NCI-H524 treated with DMSO at 0.1 percent for 48 hours (cell line): ENCODE measurements around the gene VDR.
"Not testable (repeated sequence)": the region's sequence is repeated elsewhere in the genome, so short reads cannot be mapped to it uniquely, and the experiment has no call there.

Experiments used
- DNase-seq: peaks from one replicate; lab custom pipeline; 2025; lab: John Stamatoyannopoulos, UW

The VDR gene

GRCh38 chr12:47846294-47846996, 58.3 kb downstream of the VDR start:
- DNase-seq = no peak

DNA sequence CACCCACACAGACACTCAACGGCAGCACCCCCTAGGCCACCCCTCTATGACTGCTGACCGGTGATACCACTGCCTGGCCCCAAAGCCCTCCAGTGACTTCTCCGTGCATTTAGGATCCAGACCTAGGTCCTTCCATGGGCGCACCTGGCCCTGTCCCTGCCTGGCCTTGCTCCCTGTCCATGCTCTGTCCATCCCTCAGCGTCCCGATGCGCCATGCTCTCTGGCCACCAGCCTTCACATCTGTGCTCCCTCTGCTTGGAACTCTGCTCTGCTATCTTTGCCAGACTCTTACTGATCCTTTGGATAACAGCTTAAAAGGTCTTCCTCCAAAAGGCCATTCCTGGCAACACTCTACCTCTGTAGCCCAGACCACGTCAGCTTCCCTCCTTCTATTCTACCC, 59.7 kb downstream of the VDR start:
- DNase-seq = no peak

- no peak for DNase-seq
Measured at GRCh38 chr12:47844264-47845019, 60.4 kb downstream of the VDR start.

DNA sequence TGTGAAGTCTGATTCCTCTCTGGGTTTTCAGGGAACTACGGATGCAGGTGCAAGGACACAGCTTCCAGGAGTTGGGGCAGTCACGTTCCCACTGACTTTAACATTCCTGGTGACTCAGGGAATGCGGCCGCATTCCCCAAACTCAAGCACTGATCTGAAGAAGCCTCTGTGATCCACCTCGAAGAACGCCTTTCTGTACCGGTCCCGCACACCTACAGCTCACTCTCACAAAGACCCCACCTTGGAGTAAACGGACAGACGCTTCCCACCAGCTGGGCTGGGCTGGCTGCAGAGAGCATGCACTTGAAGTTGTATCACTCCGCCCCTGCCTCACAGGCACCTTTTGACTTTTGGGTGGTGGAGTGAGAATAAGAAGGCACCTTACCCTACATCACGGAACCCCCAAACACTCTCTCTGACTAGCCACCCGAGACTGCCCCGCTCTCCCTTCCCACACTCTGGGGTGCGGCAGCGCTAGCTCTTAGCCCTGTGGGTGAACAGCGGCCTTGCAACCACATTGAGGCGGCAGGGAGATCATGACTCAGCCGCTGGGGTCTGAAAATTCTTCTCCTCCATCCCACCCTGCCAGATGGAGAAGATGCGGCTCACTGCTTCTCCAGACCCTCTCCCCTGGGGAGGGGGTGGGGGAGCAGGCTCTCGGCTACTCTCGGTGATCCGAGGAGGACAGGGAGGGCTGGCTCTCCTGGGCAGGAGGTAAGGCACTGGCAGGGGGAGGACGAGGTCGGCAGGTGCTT, 61.4 kb downstream of the VDR start:
- no peak for DNase-seq

DNA sequence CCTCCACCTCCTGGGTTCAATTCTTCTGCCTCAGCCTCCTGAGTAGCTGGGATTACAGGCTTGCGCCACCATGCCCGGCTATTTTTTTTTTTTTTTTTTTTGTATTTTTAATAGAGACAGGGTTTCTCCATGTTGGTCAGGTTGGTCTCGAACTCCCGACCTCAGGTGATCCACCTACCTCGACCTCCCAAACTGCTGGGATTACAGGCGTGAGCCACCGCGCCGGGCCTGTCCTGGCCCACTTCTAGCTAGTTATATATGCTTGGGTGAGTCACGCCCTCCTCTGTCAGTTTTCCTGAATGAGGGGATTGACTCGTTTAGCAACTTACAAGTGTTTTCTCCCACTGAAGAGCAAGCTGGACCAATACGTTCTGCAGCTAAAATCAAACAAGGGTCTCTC, 62.3 kb downstream of the VDR start:
- not testable (repeated sequence) for DNase-seq

GRCh38 chr12:47841910-47842309, 62.9 kb downstream of the VDR start:
- DNase-seq = no peak

DNA sequence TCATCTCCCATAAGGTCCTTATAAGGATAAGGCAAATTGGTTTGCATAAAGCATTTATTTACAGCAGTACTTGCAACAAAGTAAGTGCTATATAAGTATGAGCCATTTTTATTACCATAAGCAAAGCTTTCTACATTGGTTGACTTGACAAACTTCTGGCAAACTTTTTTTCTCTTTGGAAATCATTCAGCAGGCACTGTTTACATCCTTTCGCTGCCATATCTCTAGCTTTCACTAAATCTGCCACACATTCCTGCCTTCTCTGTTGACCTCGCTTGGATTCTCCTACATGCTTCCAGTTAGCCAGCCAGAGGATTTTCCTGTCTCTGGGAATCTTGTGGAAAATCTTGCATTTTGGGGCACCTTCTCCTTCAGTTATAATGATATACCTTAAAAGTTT, 63.3 kb downstream of the VDR start:
- DNase-seq = no peak

DNA sequence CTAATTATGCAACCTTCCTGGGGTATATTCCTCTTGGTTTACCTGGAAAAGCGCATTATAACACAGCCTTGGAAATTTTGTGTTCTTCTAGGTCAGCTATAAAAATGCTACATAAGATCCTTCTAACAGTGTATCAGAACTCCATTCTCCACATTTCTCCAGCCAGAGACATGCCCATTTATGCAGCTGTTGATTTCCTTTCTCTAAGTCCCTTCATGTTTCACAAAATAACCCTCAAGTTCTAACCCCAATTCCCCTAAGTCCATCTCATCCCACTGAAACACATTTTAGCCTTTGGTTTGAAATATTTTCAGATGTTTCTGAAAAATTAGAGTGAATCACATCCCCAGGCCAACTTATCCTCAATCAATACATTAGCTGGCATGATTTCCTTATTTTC, 64.2 kb downstream of the VDR start:
- DNase-seq = no peak

DNA sequence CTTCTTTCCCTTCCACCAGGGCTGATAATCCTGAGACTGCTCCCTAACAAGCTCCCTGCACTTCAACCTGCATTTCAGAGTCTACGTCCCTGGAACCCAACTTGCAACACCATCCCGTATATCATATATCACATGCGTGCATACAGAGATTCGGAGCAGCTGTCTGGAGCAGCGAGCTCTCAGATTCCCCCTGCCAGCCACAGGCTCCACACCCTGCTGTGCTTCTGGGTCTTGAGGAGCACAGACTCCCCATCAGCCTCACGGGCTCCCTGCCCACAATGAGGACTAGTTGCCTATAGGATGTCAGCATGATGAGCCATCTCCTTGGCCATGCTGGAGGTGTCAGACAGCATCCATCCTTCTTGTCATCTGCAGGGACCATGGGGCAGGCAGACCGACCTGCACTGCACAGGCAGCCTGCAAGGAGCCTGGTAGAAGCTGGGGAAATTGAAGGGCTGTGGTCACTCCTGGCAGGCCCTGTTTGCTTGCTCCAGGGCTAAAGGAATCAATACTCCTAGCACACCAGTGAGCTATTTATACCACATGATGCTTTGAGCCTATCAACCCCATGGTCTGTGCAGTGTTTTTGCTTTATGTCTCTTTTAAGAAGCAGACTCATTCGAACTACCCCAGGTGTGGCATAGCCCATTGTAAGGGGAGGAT, 65.4 kb downstream of the VDR start:
- DNase-seq = no peak

GRCh38 chr12:47838286-47838931, 66.4 kb downstream of the VDR start:
- no peak for DNase-seq

DNA sequence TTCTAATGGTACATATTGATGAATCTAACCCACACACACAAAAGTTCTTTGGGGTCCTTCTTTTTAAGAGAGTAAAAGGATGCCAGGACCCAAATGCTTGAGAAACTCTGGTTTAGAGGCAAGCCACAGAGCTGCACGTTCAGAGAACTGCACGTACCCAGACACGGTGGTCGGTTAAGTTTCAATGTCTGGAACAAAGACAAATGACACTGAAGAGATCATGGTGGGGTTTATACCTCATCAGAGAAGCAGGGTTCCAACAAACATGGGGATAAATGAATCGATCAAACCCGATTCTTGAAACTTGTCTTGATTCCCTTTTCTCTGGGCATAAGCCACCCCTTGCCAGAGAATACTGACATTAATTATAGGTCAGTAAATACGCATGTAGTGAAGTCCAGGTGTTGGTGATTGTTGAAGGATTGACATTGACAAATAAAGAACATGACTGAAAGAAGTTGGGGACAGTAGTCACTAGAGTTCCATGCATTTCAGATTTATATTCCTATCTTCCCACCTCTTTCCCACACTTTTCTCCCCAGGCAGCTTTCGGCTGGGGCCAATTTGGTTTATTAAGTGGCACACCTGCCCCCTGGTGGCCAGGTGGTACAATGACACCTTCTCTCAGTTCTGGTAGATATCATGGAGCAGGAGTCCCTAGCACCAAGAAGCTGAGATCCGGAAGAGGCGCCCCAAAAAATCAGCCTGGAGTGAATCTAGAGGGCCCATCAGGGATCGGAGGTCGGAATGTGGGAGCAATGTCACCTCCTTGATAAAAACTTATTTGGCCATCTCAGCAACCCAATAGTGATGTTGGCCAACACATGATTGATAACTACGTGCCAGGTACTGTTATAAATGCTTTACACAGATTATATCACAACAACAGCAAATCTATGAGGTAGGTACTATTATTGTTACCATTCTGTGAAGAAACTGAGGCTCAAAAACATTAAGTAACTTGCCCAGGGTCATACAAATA, 67.3 kb downstream of the VDR start:
- DNase-seq = no peak

GRCh38 chr12:47835831-47836155, 69.0 kb downstream of the VDR start:
- DNase-seq = no peak

DNA sequence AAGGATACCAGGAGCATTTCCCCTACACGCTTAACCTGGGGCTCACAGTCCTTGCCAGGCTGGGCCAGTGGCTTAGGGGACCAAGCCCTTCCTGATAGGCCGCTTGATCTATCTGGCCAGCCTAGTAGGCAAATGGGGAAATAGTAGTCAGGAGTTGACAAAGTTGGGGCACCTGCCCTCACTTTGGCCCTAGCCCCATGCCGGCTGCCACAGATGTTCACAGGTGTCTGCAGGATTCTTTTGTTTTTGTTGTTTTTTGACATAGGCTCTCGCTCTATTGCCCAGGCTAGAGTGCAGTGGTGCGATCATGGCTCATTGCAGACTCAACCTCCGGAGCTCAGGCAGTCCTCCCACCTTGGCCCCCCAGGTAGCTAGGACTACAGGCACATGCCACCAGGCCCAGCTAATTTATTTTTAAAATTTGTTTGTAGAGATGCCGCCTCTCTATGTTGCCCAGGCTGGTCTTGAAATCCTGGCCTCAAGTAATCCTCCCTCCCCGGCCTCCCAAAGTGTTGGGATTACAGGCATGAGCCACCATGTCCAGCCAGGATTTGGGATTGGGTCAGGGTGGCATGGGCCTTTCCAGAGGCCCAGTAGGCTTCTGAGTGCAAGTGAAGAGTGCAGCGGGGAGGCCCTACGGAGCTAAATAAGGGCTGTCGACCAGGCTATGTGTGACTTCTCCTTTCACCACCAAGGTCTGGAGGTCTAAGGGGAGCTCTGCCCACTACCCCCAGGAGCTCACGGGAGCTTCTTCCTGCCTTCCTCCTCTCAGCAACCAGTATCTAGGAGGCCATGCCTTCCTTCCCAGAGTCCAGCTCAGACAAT, 69.6 kb downstream of the VDR start:
- DNase-seq = no peak

DNA sequence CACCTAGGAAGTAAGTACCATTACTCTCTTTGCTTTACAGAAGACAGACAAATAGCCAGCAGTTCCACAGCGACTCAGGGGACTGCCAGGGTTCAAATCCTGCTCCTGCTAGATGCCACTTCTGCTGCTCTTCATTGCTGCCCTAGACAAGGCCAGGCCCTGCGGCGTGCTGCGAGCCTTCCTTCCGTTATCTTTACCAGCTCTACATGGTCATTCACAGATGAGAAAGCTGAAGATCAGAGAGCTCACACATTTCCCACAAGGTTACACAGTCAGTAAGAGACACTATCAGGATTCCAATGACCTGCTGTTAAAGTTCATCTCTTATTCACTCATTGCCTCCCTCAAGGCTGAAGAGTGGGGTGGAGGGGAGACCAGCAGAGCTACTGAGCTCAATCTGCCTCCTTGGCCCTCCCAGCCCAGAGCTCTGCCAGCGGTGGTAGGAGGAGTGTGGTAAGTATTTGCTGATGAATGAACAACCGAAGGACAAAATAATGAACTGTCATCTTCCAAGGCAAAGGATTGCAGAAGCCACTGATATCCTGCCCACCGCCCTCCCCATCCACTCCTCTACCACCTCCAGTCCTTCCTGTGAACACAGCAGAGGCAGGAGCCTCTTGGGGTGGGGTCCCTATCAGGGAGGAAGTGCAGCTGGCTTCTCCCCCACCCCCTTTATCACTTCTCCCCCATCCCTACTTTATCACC, 70.4 kb downstream of the VDR start:
- DNase-seq = no peak

DNA sequence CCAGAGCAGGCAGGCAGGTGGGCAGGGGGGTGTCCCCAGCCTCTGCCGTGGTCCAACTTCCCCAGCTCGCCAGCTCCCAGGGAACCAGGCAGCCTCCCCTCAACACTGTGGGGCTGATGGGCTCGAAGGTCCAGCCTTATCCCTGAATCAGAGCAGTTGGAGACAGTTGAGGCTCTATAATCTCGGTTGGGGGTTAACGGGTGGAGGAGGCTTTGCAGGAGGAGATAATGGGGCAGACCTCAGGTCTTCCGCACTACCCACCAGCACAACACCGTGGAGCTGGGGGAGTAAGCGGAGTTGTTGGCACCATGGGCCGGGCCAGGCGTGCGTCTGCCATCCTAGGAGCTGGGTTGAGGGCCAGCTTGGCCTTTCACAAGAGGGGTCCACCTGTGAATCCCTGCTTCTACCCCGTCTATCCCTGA, 71.2 kb downstream of the VDR start:
- no peak for DNase-seq

- no peak for DNase-seq
Measured at GRCh38 chr12:47832263-47832933, 72.4 kb downstream of the VDR start.

- DNase-seq = no peak
Measured at GRCh38 chr12:47829584-47829983, 75.2 kb downstream of the VDR start.

DNA sequence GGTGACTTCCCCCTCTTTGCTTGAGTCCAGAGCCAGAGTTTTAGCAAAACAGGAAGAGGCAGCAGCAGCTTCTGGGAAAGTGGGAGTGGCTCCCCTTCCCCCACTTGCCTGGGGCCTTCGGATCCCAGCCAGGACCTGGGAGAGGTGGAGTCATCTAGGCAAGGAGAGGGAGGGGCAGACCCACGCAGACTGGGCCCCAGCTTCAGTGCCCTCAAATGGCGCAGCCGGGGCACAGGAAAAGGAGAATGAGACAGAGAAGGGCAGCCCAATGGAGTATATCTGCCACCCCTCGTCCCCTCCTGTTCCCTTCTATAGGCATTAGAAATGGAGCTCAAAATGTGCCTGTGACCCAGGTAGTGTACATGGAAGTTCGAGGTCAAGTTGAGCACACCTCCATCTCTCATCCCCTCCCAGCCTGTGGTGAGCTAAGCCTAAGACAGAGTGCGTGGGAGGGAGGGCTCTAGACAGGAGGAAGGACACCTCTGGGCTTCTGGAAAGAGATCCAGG, 75.8 kb downstream of the VDR start:
- no peak for DNase-seq
